H1 (cell line): ENCODE measurements around the gene FMN2. TPM values are rescaled to one million over a fixed set of nuclear protein-coding genes. Genes with fewer than 3 reads are reported as not detected.

Experiments
- CTCF ChIA-PET: fragments of 300-600 bp; sonication (Branson Sonifier 250); formaldehyde crosslinking; loops from one replicate; lab custom pipeline; 2021; ENCODE audit not compliant: partially characterized antibody; lab: Charles Lee
- POLR2A ChIA-PET: fragments of 300-600 bp; sonication (Branson Sonifier 250); formaldehyde crosslinking; loops from one replicate; lab custom pipeline; 2021; ENCODE audit warnings: inconsistent platforms; ENCODE audit not compliant: partially characterized antibody; lab: Charles Lee
- DNase-seq, 2 experiments: peaks; one replicate each; pipeline versions ENCODE4 v3.0.0 to v3.0.0-alpha.2; 2010 to 2022; ENCODE audit warnings: low spot score in 2 of 2, low read depth in 1 of 2, mixed read lengths in 1 of 2
- FAIRE-seq: peaks from 2 replicates; lab custom pipeline; 2011; peaks lifted over from hg19 to GRCh38; lab: Jason Lieb, UNC
- H2AFZ ChIP-seq: 2 replicates; pipeline ENCODE4 v1.8.1; 2012; ENCODE audit warnings: low read length, inconsistent platforms
- H2AK5ac ChIP-seq: 2 replicates; pipeline ENCODE4 v1.6.1; 2013; ENCODE audit warnings: low read depth, low read length
- H2BK120ac ChIP-seq: replicated peaks from 2 replicates; pipeline ENCODE3; 2013; ENCODE audit warnings: low read depth, low read length, inconsistent platforms
- H2BK12ac ChIP-seq: 2 replicates; pipeline ENCODE4 v1.6.1; 2013; ENCODE audit warnings: low read depth, low read length
- H2BK15ac ChIP-seq: 2 replicates; pipeline ENCODE4 v1.6.1; 2013; ENCODE audit warnings: low read length
- H2BK20ac ChIP-seq: 2 replicates; pipeline ENCODE4 v1.6.1; 2013; ENCODE audit warnings: low read length
- H2BK5ac ChIP-seq: 2 replicates; pipeline ENCODE4 v1.6.1; 2013; ENCODE audit warnings: low read depth, low read length
- H3K14ac ChIP-seq: 2 replicates; pipeline ENCODE4 v1.6.1; 2013; ENCODE audit warnings: inconsistent platforms; ENCODE audit not compliant: insufficient read length
- H3K18ac ChIP-seq: 2 replicates; pipeline ENCODE4 v1.6.1; 2013; ENCODE audit warnings: low read length; ENCODE audit errors: extremely low read depth
- H3K23ac ChIP-seq: 2 replicates; pipeline ENCODE4 v1.6.1; 2013; ENCODE audit warnings: inconsistent platforms; ENCODE audit not compliant: insufficient read length
- H3K23me2 ChIP-seq: 2 replicates; pipeline ENCODE4 v1.6.1; 2013; ENCODE audit warnings: low read depth, low read length
- H3K27ac ChIP-seq: 2 replicates; pipeline ENCODE4 v1.6.1; 2011; ENCODE audit warnings: low read depth, low read length, inconsistent platforms
- H3K27me3 ChIP-seq, 4 experiments: replicated peaks in 1 of 4; 1 replicate in 1 of 4; 2 replicates in 3 of 4; pipeline versions ENCODE4 v1.6.1 to v1.8.1; 2011 to 2013; ENCODE audit warnings: low read length in 3 of 4, mild to moderate bottlenecking in 3 of 4, inconsistent platforms in 2 of 4, mixed read lengths in 2 of 4, moderate library complexity in 1 of 4; ENCODE audit not compliant: control insufficient read depth in 3 of 4, insufficient read depth in 3 of 4; ENCODE audit errors: extremely low read depth in 1 of 4
- H3K36me3 ChIP-seq, 4 experiments: 2 replicates each; pipeline versions ENCODE4 v1.6.1 to v1.8.1; 2011 to 2013; ENCODE audit warnings: mild to moderate bottlenecking in 4 of 4, low read length in 3 of 4, moderate library complexity in 2 of 4, control low read depth in 1 of 4, inconsistent platforms in 1 of 4; ENCODE audit not compliant: insufficient read depth in 4 of 4, control insufficient read depth in 2 of 4
- H3K4ac ChIP-seq: replicated peaks from 2 replicates; pipeline ENCODE3; 2013; ENCODE audit warnings: low read length, low read depth, mixed read lengths, inconsistent platforms; ENCODE audit not compliant: insufficient read length
- H3K4me1 ChIP-seq, 4 experiments: replicated peaks in 1 of 4; 1 replicate in 1 of 4; 2 replicates in 3 of 4; pipeline versions ENCODE4 v1.6.1 to v1.8.1; 2011 to 2013; ENCODE audit warnings: low read length in 3 of 4, inconsistent platforms in 2 of 4, mixed read lengths in 1 of 4; ENCODE audit not compliant: insufficient read depth in 4 of 4, control insufficient read depth in 3 of 4
- H3K4me2 ChIP-seq, 2 experiments: 2 replicates each; pipeline versions ENCODE4 v1.6.1 to v1.8.1; 2011 to 2013; ENCODE audit warnings: low read depth in 2 of 2, low read length in 2 of 2, control low read depth in 1 of 2, inconsistent platforms in 1 of 2, mild to moderate bottlenecking in 1 of 2; ENCODE audit not compliant: insufficient read depth in 1 of 2
- H3K4me3 ChIP-seq, 4 experiments: fragments of 200-600, 300-600 bp in 1 of 4; sonication (generic), shearing (Covaris generic), sonication (Bioruptor Twin) in 1 of 4; 2 replicates each; pipeline versions ENCODE4 v1.5.1 to v1.8.1; 2011 to 2016; ENCODE audit warnings: low read length in 4 of 4, low read depth in 3 of 4, control low read depth in 2 of 4, inconsistent platforms in 2 of 4, mild to moderate bottlenecking in 2 of 4, mixed read lengths in 1 of 4, moderate library complexity in 1 of 4; ENCODE audit not compliant: insufficient read depth in 2 of 4; ENCODE audit errors: extremely low read depth in 1 of 4
- H3K56ac ChIP-seq: replicated peaks from 2 replicates; pipeline ENCODE3; 2013; ENCODE audit warnings: low read depth, mild to moderate bottlenecking, mixed read lengths, low read length, inconsistent platforms; ENCODE audit not compliant: insufficient read length
- H3K79me1 ChIP-seq: 2 replicates; pipeline ENCODE4 v1.6.1; 2013; ENCODE audit warnings: low read depth, low read length, control low read depth
- H3K79me2 ChIP-seq, 2 experiments: 2 replicates each; pipeline versions ENCODE4 v1.6.1 to v1.8.1; 2012 to 2013; ENCODE audit warnings: low read length in 2 of 2, mild to moderate bottlenecking in 2 of 2, inconsistent platforms in 1 of 2; ENCODE audit not compliant: insufficient read depth in 2 of 2, control insufficient read depth in 1 of 2
- H3K9ac ChIP-seq, 4 experiments: replicated peaks in 1 of 4; 1 replicate in 1 of 4; 2 replicates in 3 of 4; pipeline versions ENCODE4 v1.6.1 to v1.8.1; 2011 to 2013; ENCODE audit warnings: low read depth in 3 of 4, low read length in 3 of 4, control low read depth in 2 of 4, mild to moderate bottlenecking in 2 of 4, moderate library complexity in 2 of 4, inconsistent platforms in 1 of 4; ENCODE audit errors: extremely low read depth in 1 of 4
- H3K9me3 ChIP-seq, 2 experiments: 2 replicates each; pipeline versions ENCODE4 v1.6.1 to v1.8.1; 2012 to 2013; ENCODE audit warnings: mild to moderate bottlenecking in 2 of 2, moderate library complexity in 2 of 2, control low read depth in 1 of 2, inconsistent platforms in 1 of 2, low read depth in 1 of 2, low read length in 1 of 2, mixed read lengths in 1 of 2; ENCODE audit not compliant: insufficient read depth in 2 of 2
- H4K20me1 ChIP-seq, 2 experiments: replicated peaks in 1 of 2; 2 replicates each; pipeline versions ENCODE3 to v1.8.1; 2011 to 2013; ENCODE audit warnings: inconsistent platforms in 2 of 2, low read length in 2 of 2, mild to moderate bottlenecking in 1 of 2; ENCODE audit not compliant: insufficient read depth in 2 of 2, control insufficient read depth in 1 of 2
- H4K5ac ChIP-seq: 2 replicates; pipeline ENCODE4 v1.6.1; 2013; ENCODE audit warnings: low read length, low read depth, mixed read lengths, inconsistent platforms; ENCODE audit not compliant: insufficient read length
- H4K8ac ChIP-seq: 2 replicates; pipeline ENCODE4 v1.8.0; 2013; ENCODE audit warnings: mild to moderate bottlenecking, moderate library complexity, low read length, inconsistent platforms; ENCODE audit not compliant: insufficient read depth; ENCODE audit errors: extremely low read depth
- H4K91ac ChIP-seq: replicated peaks from 2 replicates; pipeline ENCODE3; 2013; ENCODE audit warnings: low read length, mixed read lengths, inconsistent platforms; ENCODE audit not compliant: insufficient read length
- BRCA1 ChIP-seq: IDR thresholded peaks from 2 replicates; pipeline ENCODE4 v1.6.1; 2012; ENCODE audit warnings: low read depth, low read length, improper control_type of control experiment
- EP300 ChIP-seq, 2 experiments: IDR thresholded peaks; 1 replicate in 1 of 2; 2 replicates in 1 of 2; pipeline ENCODE4 v1.6.1; 2011 to 2012; ENCODE audit warnings: low read depth in 2 of 2, low read length in 2 of 2, mild to moderate bottlenecking in 2 of 2, borderline replicate concordance in 1 of 2, inconsistent platforms in 1 of 2, moderate library complexity in 1 of 2
- GTF2F1 ChIP-seq: IDR thresholded peaks from 2 replicates; pipeline ENCODE4 v1.6.1; 2012; ENCODE audit warnings: low read depth, low read length, improper control_type of control experiment, borderline replicate concordance
- HDAC2 ChIP-seq, 2 experiments: fragments of 300-600 bp in 1 of 2; sonication (generic) in 1 of 2; IDR thresholded peaks; 2 replicates each; pipeline ENCODE4 v1.6.1; 2011 to 2012; ENCODE audit warnings: low read depth in 2 of 2, low read length in 2 of 2, mild to moderate bottlenecking in 2 of 2, moderate library complexity in 2 of 2, borderline replicate concordance in 1 of 2, inconsistent platforms in 1 of 2
- RFX5 ChIP-seq: IDR thresholded peaks from 2 replicates; pipeline ENCODE4 v1.6.1; 2011; ENCODE audit warnings: low read depth, low read length, improper control_type of control experiment, borderline replicate concordance
- RNF2 ChIP-seq: fragments of 200-900, 300-1000 bp; sonication (generic); IDR thresholded peaks from 2 replicates; pipeline ENCODE4 v1.7.1; 2016; ENCODE audit warnings: borderline replicate concordance, low read depth, mild to moderate bottlenecking, antibody characterized with exemption, low read length; ENCODE audit not compliant: poor library complexity, severe bottlenecking; ENCODE audit errors: missing control alignments
- SAP30 ChIP-seq: fragments of 300-600 bp; sonication (generic); IDR thresholded peaks from 2 replicates; pipeline ENCODE4 v1.7.1; 2012; ENCODE audit warnings: low read length, moderate library complexity, mild to moderate bottlenecking, inconsistent platforms; ENCODE audit not compliant: insufficient read depth, insufficient replicate concordance
- SP4 ChIP-seq: IDR thresholded peaks from 2 replicates; pipeline ENCODE4 v1.6.1; 2012; ENCODE audit warnings: low read length, inconsistent platforms
- ZNF274 ChIP-seq: IDR thresholded peaks from 2 replicates; pipeline ENCODE4 v1.7.0; 2012; ENCODE audit warnings: low read length, borderline replicate concordance; ENCODE audit errors: extremely low read depth
- WGBS, 2 experiments: shearing (Covaris generic) in 1 of 2; methylation state at CpG; one replicate each; pipeline versions ENCODE4 v1.1.6 to v1.1.7; 2013 to 2015; ENCODE audit warnings: low lambda C conversion rate in 2 of 2, mixed read lengths in 2 of 2, inconsistent platforms in 1 of 2, low coverage in 1 of 2, missing lambda C conversion rate in 1 of 2; ENCODE audit not compliant: insufficient replicate concordance in 2 of 2, insufficient coverage in 1 of 2, insufficient read length in 1 of 2; ENCODE audit errors: extremely low coverage in 1 of 2, missing lambda C conversion rate in 1 of 2; 5-methylcytosine and 5-hydroxymethylcytosine counted together
- polyA plus RNA-seq, 7 experiments: library from polyadenylated mRNA; depleted of rRNA in 3 of 7; stranded (reverse) in 5 of 7; unstranded in 2 of 7; fragments of >200 nt in 5 of 7; fragments of 200-250 nt in 2 of 7; gene quantifications; 1 replicate in 5 of 7; 2 replicates in 1 of 7; 4 replicates in 1 of 7; pipeline versions ENCODE4 v1.2.1 to v1.2.3, GENCODE V29; 2011 to 2013; ENCODE audit warnings: missing spikeins in 2 of 7, mixed read lengths in 2 of 7
- total RNA-seq: library from RNA; stranded (reverse); fragmentation: NEBNext Ultra II Directional; extraction: Animal tissue kit (Norgen Biotek cat#: 25700); gene quantifications from 2 replicates; pipeline ENCODE4 v1.2.1, GENCODE V29; 2021

FMN2 gene
- total and polyA plus RNA-seq, 2 of the 8 experiments (the other 6 are each of a cell fraction or from before 2014, with no cell fraction given), result 0.83 to 2.0 TPM

GRCh38 chr1:240242601-240243144, 151.0 kb downstream of the FMN2 start:
- Histone ChIP-seq H2BK20ac (no peak overlapping the region), H3K14ac (no peak overlapping the region)
- TF ChIP-seq RFX5 (no peak), ZNF274 (no peak), RNF2 (no peak), GTF2F1 (no peak), EP300 (IDR thresholded peaks at IDR 0.05; ENCODE audit: borderline replicate concordance in 1 of 2, low read depth in 2 of 2, low read length in 2 of 2) (no peak), SP4 (no peak), SAP30 (no peak), HDAC2 (IDR thresholded peaks at IDR 0.05; ENCODE audit: borderline replicate concordance in 1 of 2, low read depth in 2 of 2, low read length in 2 of 2) (no peak), BRCA1 (no peak)
- TF ChIP-seq, all 59 proteins: peak for 0
- Histone ChIP-seq H3K4me3 (no peak overlapping the region), H3K23me2 (no peaks in the 10 kb centered on the region), H2AFZ (no peak overlapping the region), H3K18ac (no peak overlapping the region), H3K56ac (no peak overlapping the region), H3K4me1 (no peaks in the 10 kb centered on the region), H4K20me1 (no peaks in the 10 kb centered on the region), H3K9ac (no peak overlapping the region), H3K79me1 (no peaks in the 10 kb centered on the region; the same call in 1 of the 2 replicates), H3K27ac (no peak overlapping the region), H2BK15ac (no peak overlapping the region), H2BK12ac (no peak overlapping the region), H3K27me3 (no peaks in the 10 kb centered on the region), H3K4ac (no peak overlapping the region), H2BK120ac (no peak overlapping the region), H2AK5ac (no peak overlapping the region), H2BK5ac (no peak overlapping the region), H4K5ac (no peak overlapping the region), H3K79me2 (no peaks in the 10 kb centered on the region), H3K36me3 (no peaks in the 10 kb centered on the region), H3K23ac (no peak overlapping the region), H4K8ac (no peak overlapping the region), H3K4me2 (no peak overlapping the region), H4K91ac (no peak overlapping the region), H3K9me3 (no peaks in the 10 kb centered on the region)
- CTCF ChIA-PET, result no interaction called here
- 91% methylated on average over 5 of the region's 5 CpGs; no CpG with 5 or more reads in 1 of the 2 experiments for WGBS, 2 experiments
- FAIRE-seq (no peak), DNase-seq (no peak)
- POLR2A ChIA-PET, result no interaction called here
